ENCODE measurements around the gene DIP2A.

The DIP2A gene

GRCh38 chr21:46545911-46546310, 87.2 kb downstream of the DIP2A start:
- H3K36me3 ChIP-seq (ENCODE audit: control insufficient read depth in 2 of 2, insufficient read depth in 2 of 2, low read length in 2 of 2): peaks cover 55 to 57% of the 10 kb centered on the region in 2 donors

GRCh38 chr21:46546799-46547198, 88.1 kb downstream of the DIP2A start:
- H3K36me3 ChIP-seq (ENCODE audit: control insufficient read depth in 2 of 2, insufficient read depth in 2 of 2, low read length in 2 of 2): peaks cover 51 to 52% of the 10 kb centered on the region in 2 donors
- H3K27me3 ChIP-seq (ENCODE audit: control insufficient read depth in 1 of 2, insufficient read depth in 2 of 2, low read length in 2 of 2): no peaks in the 10 kb centered on the region
- no peak overlapping the region for H3K27ac ChIP-seq (ENCODE audit: low read length)
- H3K9me3 ChIP-seq (ENCODE audit: control insufficient read depth in 2 of 2, low read length in 2 of 2): no peaks in the 10 kb centered on the region
- H3K9ac ChIP-seq (ENCODE audit: low read length in 2 of 2): no peak overlapping the region
- no peaks in the 10 kb centered on the region for H3K4me1 ChIP-seq (ENCODE audit: control insufficient read depth, insufficient read depth, low read length)
- H3K4me3 ChIP-seq (ENCODE audit: low read length in 2 of 2): no peak overlapping the region

More at GRCh38 chr21:46545911-46546310, 87.2 kb downstream of the DIP2A start:
- Histone ChIP-seq H3K4me1 (ENCODE audit: control insufficient read depth, insufficient read depth, low read length) (no peaks in the 10 kb centered on the region), H3K9me3 (ENCODE audit: control insufficient read depth in 2 of 2, low read length in 2 of 2) (no peaks in the 10 kb centered on the region), H3K9ac (ENCODE audit: low read length in 2 of 2) (no peak overlapping the region), H3K27ac (ENCODE audit: low read length) (no peak overlapping the region), H3K4me3 (ENCODE audit: low read length in 2 of 2) (no peak overlapping the region), H3K27me3 (ENCODE audit: control insufficient read depth in 1 of 2, insufficient read depth in 2 of 2, low read length in 2 of 2) (no peaks in the 10 kb centered on the region)

- Histone ChIP-seq H3K27me3 (ENCODE audit: control insufficient read depth in 1 of 2, insufficient read depth in 2 of 2, low read length in 2 of 2) (no peaks in the 10 kb centered on the region), H3K9me3 (ENCODE audit: control insufficient read depth in 2 of 2, low read length in 2 of 2) (no peaks in the 10 kb centered on the region), H3K9ac (ENCODE audit: low read length in 2 of 2) (no peak overlapping the region), H3K4me3 (ENCODE audit: low read length in 2 of 2) (no peak overlapping the region), H3K27ac (ENCODE audit: low read length) (no peak overlapping the region), H3K4me1 (ENCODE audit: control insufficient read depth, insufficient read depth, low read length) (no peaks in the 10 kb centered on the region), H3K36me3 (ENCODE audit: control insufficient read depth in 2 of 2, insufficient read depth in 2 of 2, low read length in 2 of 2) (peaks cover 34 to 41% of the 10 kb centered on the region in 2 donors)
Observed at GRCh38 chr21:46549650-46550049, 91.0 kb downstream of the DIP2A start.

GRCh38 chr21:46550116-46550941, 91.6 kb downstream of the DIP2A start:
- H3K9me3 ChIP-seq (ENCODE audit: control insufficient read depth in 2 of 2, low read length in 2 of 2): no peaks in the 10 kb centered on the region
- H3K27ac ChIP-seq (ENCODE audit: low read length): no peak overlapping the region
- H3K4me3 ChIP-seq (ENCODE audit: low read length in 2 of 2): no peak overlapping the region
- no peaks in the 10 kb centered on the region for H3K27me3 ChIP-seq (ENCODE audit: control insufficient read depth in 1 of 2, insufficient read depth in 2 of 2, low read length in 2 of 2)
- H3K9ac ChIP-seq (ENCODE audit: low read length in 2 of 2): no peak overlapping the region
- H3K36me3 ChIP-seq (ENCODE audit: control insufficient read depth in 2 of 2, insufficient read depth in 2 of 2, low read length in 2 of 2): peaks cover 36 to 47% of the 10 kb centered on the region in 2 donors
- H3K4me1 ChIP-seq (ENCODE audit: control insufficient read depth, insufficient read depth, low read length): no peaks in the 10 kb centered on the region

GRCh38 chr21:46551636-46552241, 93.0 kb downstream of the DIP2A start:
- no peak overlapping the region for H3K9ac ChIP-seq (ENCODE audit: low read length in 2 of 2)
- peaks cover 28 to 46% of the 10 kb centered on the region in 2 donors for H3K36me3 ChIP-seq (ENCODE audit: control insufficient read depth in 2 of 2, insufficient read depth in 2 of 2, low read length in 2 of 2)
- H3K4me3 ChIP-seq (ENCODE audit: low read length in 2 of 2): no peak overlapping the region

GRCh38 chr21:46552274-46552673, 93.6 kb downstream of the DIP2A start:
- no peaks in the 10 kb centered on the region for H3K27me3 ChIP-seq (ENCODE audit: control insufficient read depth in 1 of 2, insufficient read depth in 2 of 2, low read length in 2 of 2)
- no peaks in the 10 kb centered on the region for H3K4me1 ChIP-seq (ENCODE audit: control insufficient read depth, insufficient read depth, low read length)
- peaks cover 32 to 51% of the 10 kb centered on the region in 2 donors for H3K36me3 ChIP-seq (ENCODE audit: control insufficient read depth in 2 of 2, insufficient read depth in 2 of 2, low read length in 2 of 2)
- no peak overlapping the region for H3K27ac ChIP-seq (ENCODE audit: low read length)
- H3K9me3 ChIP-seq (ENCODE audit: control insufficient read depth in 2 of 2, low read length in 2 of 2): no peaks in the 10 kb centered on the region
- H3K9ac ChIP-seq (ENCODE audit: low read length in 2 of 2): no peak overlapping the region
- no peak overlapping the region for H3K4me3 ChIP-seq (ENCODE audit: low read length in 2 of 2)

More at GRCh38 chr21:46551636-46552241, 93.0 kb downstream of the DIP2A start:
- Histone ChIP-seq H3K27ac (ENCODE audit: low read length) (no peak overlapping the region), H3K27me3 (ENCODE audit: control insufficient read depth in 1 of 2, insufficient read depth in 2 of 2, low read length in 2 of 2) (no peaks in the 10 kb centered on the region), H3K4me1 (ENCODE audit: control insufficient read depth, insufficient read depth, low read length) (no peaks in the 10 kb centered on the region), H3K9me3 (ENCODE audit: control insufficient read depth in 2 of 2, low read length in 2 of 2) (no peaks in the 10 kb centered on the region)

- H3K4me3 ChIP-seq (ENCODE audit: low read length in 2 of 2): no peak overlapping the region
- no peaks in the 10 kb centered on the region for H3K9me3 ChIP-seq (ENCODE audit: control insufficient read depth in 2 of 2, low read length in 2 of 2)
- no peaks in the 10 kb centered on the region for H3K4me1 ChIP-seq (ENCODE audit: control insufficient read depth, insufficient read depth, low read length)
- peaks cover 37 to 57% of the 10 kb centered on the region in 2 donors for H3K36me3 ChIP-seq (ENCODE audit: control insufficient read depth in 2 of 2, insufficient read depth in 2 of 2, low read length in 2 of 2)
- H3K9ac ChIP-seq (ENCODE audit: low read length in 2 of 2): no peak overlapping the region
- H3K27me3 ChIP-seq (ENCODE audit: control insufficient read depth in 1 of 2, insufficient read depth in 2 of 2, low read length in 2 of 2): no peaks in the 10 kb centered on the region
- H3K27ac ChIP-seq (ENCODE audit: low read length): no peak overlapping the region
Observed at GRCh38 chr21:46552865-46553379, 94.2 kb downstream of the DIP2A start.

GRCh38 chr21:46553993-46554392, 95.3 kb downstream of the DIP2A start:
- no peak overlapping the region for H3K4me3 ChIP-seq (ENCODE audit: low read length in 2 of 2)
- H3K4me1 ChIP-seq (ENCODE audit: control insufficient read depth, insufficient read depth, low read length): no peaks in the 10 kb centered on the region
- no peak overlapping the region for H3K9ac ChIP-seq (ENCODE audit: low read length in 2 of 2)
- no peaks in the 10 kb centered on the region for H3K27me3 ChIP-seq (ENCODE audit: control insufficient read depth in 1 of 2, insufficient read depth in 2 of 2, low read length in 2 of 2)
- H3K9me3 ChIP-seq (ENCODE audit: control insufficient read depth in 2 of 2, low read length in 2 of 2): no peaks in the 10 kb centered on the region
- no peak overlapping the region for H3K27ac ChIP-seq (ENCODE audit: low read length)
- H3K36me3 ChIP-seq (ENCODE audit: control insufficient read depth in 2 of 2, insufficient read depth in 2 of 2, low read length in 2 of 2): peaks cover 40 to 51% of the 10 kb centered on the region in 2 donors

- Histone ChIP-seq H3K27ac (ENCODE audit: low read length) (no peak overlapping the region), H3K9me3 (ENCODE audit: control insufficient read depth in 2 of 2, low read length in 2 of 2) (no peaks in the 10 kb centered on the region), H3K27me3 (ENCODE audit: control insufficient read depth in 1 of 2, insufficient read depth in 2 of 2, low read length in 2 of 2) (no peaks in the 10 kb centered on the region), H3K9ac (ENCODE audit: low read length in 2 of 2) (no peak overlapping the region), H3K4me1 (ENCODE audit: control insufficient read depth, insufficient read depth, low read length) (no peaks in the 10 kb centered on the region), H3K4me3 (ENCODE audit: low read length in 2 of 2) (no peak overlapping the region), H3K36me3 (ENCODE audit: control insufficient read depth in 2 of 2, insufficient read depth in 2 of 2, low read length in 2 of 2) (peaks cover 44 to 48% of the 10 kb centered on the region in 2 donors)
Observed at GRCh38 chr21:46554431-46555224, 95.9 kb downstream of the DIP2A start.

- H3K9ac ChIP-seq (ENCODE audit: low read length in 2 of 2): no peak overlapping the region
- no peaks in the 10 kb centered on the region for H3K27me3 ChIP-seq (ENCODE audit: control insufficient read depth in 1 of 2, insufficient read depth in 2 of 2, low read length in 2 of 2)
- H3K27ac ChIP-seq (ENCODE audit: low read length): no peak overlapping the region
- H3K4me3 ChIP-seq (ENCODE audit: low read length in 2 of 2): no peak overlapping the region
- no peaks in the 10 kb centered on the region for H3K4me1 ChIP-seq (ENCODE audit: control insufficient read depth, insufficient read depth, low read length)
- peaks cover 45 to 46% of the 10 kb centered on the region in 2 donors for H3K36me3 ChIP-seq (ENCODE audit: control insufficient read depth in 2 of 2, insufficient read depth in 2 of 2, low read length in 2 of 2)
- no peaks in the 10 kb centered on the region for H3K9me3 ChIP-seq (ENCODE audit: control insufficient read depth in 2 of 2, low read length in 2 of 2)
Observed at GRCh38 chr21:46555225-46555617, 96.5 kb downstream of the DIP2A start.

Measured in stomach smooth muscle (tissue), 2 donors.